ENCODE results near the gene ZIC3.

GRCh38 chrX:137573324-137574101 is 7.6 kb downstream of the ZIC3 start:
- TF ChIP-seq CTCF (IDR thresholded peaks at IDR 0.05 in 2 of 3, conservative IDR thresholded peaks at IDR 0.05 in 1 of 3; ENCODE audit: borderline replicate concordance in 1 of 3, insufficient read depth in 1 of 3, low read depth in 2 of 3, low read length in 2 of 3) (no peak), SP1 (IDR thresholded peaks at IDR 0.05; ENCODE audit: low read depth) (no peak), POLR2AphosphoS5 (IDR thresholded peaks at IDR 0.05; ENCODE audit: low read depth, low read length) (no peak), MAX (IDR thresholded peaks at IDR 0.05) (no peak), POLR2A (IDR thresholded peaks at IDR 0.05; ENCODE audit: borderline replicate concordance, extremely low read depth, insufficient read depth, insufficient read length) (no peak), ATF3 (IDR thresholded peaks at IDR 0.05) (no peak), SIN3A (IDR thresholded peaks at IDR 0.05; ENCODE audit: low read depth) (no peak), SRF (IDR thresholded peaks at IDR 0.05; ENCODE audit: low read depth) (no peak), CEBPB (IDR thresholded peaks at IDR 0.05; ENCODE audit: low read depth) (no peak)

All from HCT116 (cell line).